ENCODE results near the gene ZNF22. TPM values are rescaled to one million over a fixed set of nuclear protein-coding genes. Genes with fewer than 3 reads are reported as not detected.
A peak's percentile ranks its signal among the peaks of the same experiment; 100 is the strongest.

ZNF22 gene
- total and polyA plus RNA-seq, 2 of the 8 experiments (the other 6 are each of a cell fraction or from before 2014, with no cell fraction given): 18.2 to 45.2 TPM

DNA sequence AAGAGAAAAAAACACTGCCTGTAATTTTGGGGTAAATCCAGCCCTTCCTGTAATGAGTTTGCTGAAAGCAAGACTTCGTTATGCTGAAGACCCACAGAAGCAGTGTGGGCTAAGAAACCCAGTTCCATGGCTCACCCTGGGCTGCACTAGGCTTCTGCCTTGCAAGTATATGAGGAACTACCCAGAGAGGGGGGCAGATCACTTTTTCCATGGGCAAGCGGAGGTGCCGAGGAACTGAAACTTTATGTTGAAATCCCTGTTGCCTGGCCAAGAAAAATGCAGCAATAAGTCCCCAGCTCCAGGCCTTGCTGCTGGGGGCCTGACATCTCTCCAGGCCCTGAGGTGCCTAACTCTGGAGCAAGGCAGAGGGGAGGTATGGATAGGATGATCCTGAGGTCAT is 32.6 kb upstream of the ZNF22 start:
- Histone ChIP-seq H3K9me3 (ENCODE audit: insufficient read depth in 2 of 2, low read depth in 1 of 2, low read length in 1 of 2) (no peaks in the 10 kb centered on the region), H2BK15ac (ENCODE audit: low read length) (peak overlapping the region; percentile 25; the same call in 1 of the 2 replicates), H4K5ac (ENCODE audit: insufficient read length, low read depth, low read length) (no peak overlapping the region), H2BK120ac (replicated peaks; ENCODE audit: low read depth, low read length) (no peak overlapping the region), H3K4ac (replicated peaks; ENCODE audit: insufficient read length, low read depth, low read length) (no peak overlapping the region), H3K4me3 (ENCODE audit: extremely low read depth in 1 of 4, insufficient read depth in 2 of 4, low read depth in 3 of 4, low read length in 4 of 4) (no peak overlapping the region), H3K14ac (ENCODE audit: insufficient read length) (no peak overlapping the region), H2BK5ac (ENCODE audit: low read depth, low read length) (peak overlapping the region; percentile 56; the same call in 1 of the 2 replicates), H3K56ac (replicated peaks; ENCODE audit: insufficient read length, low read depth, low read length) (no peak overlapping the region), H3K4me1 (replicated peaks in 1 of 4; ENCODE audit: control insufficient read depth in 3 of 4, insufficient read depth in 4 of 4, low read length in 3 of 4) (peaks cover 18 to 39% (median 26%) of the 10 kb centered on the region in 4 experiments), H3K23ac (ENCODE audit: insufficient read length) (no peak overlapping the region), H2AK5ac (ENCODE audit: low read depth, low read length) (peak overlapping the region; percentile 83; the same call in 1 of the 2 replicates), H3K79me2 (ENCODE audit: control insufficient read depth in 1 of 2, insufficient read depth in 2 of 2, low read length in 2 of 2) (no peaks in the 10 kb centered on the region), H2BK20ac (ENCODE audit: low read length) (0 out of 2 replicates have a peak overlapping the region, but pooled peaks have one; percentile 55), H4K8ac (ENCODE audit: extremely low read depth, insufficient read depth, low read length) (no peak overlapping the region), H2AFZ (ENCODE audit: low read length) (no peak overlapping the region), H4K91ac (replicated peaks; ENCODE audit: insufficient read length, low read length) (no peak overlapping the region), H3K27me3 (replicated peaks in 1 of 4; ENCODE audit: control insufficient read depth in 3 of 4, extremely low read depth in 1 of 4, insufficient read depth in 3 of 4, low read length in 3 of 4) (no peaks in the 10 kb centered on the region; a peak in 1 of 7 replicates), H3K4me2 (ENCODE audit: insufficient read depth in 1 of 2, low read depth in 2 of 2, low read length in 2 of 2) (no peak overlapping the region), H3K36me3 (ENCODE audit: control insufficient read depth in 2 of 4, insufficient read depth in 4 of 4, low read length in 3 of 4) (peaks cover 0 to 6% (median 0%) of the 10 kb centered on the region in 4 experiments; a peak in 3 of 8 replicates), H3K23me2 (ENCODE audit: low read depth, low read length) (peaks cover 5% of the 10 kb centered on the region; the same call in 1 of the 2 replicates), H3K18ac (ENCODE audit: extremely low read depth, low read length) (no peak overlapping the region), H3K79me1 (ENCODE audit: low read depth, low read length) (peaks cover 5% of the 10 kb centered on the region; the same call in 1 of the 2 replicates), H3K27ac (ENCODE audit: low read depth, low read length) (no peak overlapping the region), H3K9ac (replicated peaks in 1 of 4; ENCODE audit: extremely low read depth in 1 of 4, low read depth in 3 of 4, low read length in 3 of 4) (no peak overlapping the region), H2BK12ac (ENCODE audit: low read depth, low read length) (no peak overlapping the region), H4K20me1 (replicated peaks in 1 of 2; ENCODE audit: control insufficient read depth in 1 of 2, insufficient read depth in 2 of 2, low read length in 2 of 2) (peaks cover 0 to 2% of the 10 kb centered on the region in 2 experiments)
- DNase-seq (ENCODE audit: low read depth in 1 of 2, low spot score in 2 of 2) (no peak), FAIRE-seq (no peak)
- 90% methylated on average over 3 of the region's 3 CpGs; no CpG with 5 or more reads in 1 of the 2 experiments for WGBS, 2 experiments (ENCODE audit: extremely low coverage in 1 of 2, insufficient coverage in 1 of 2, insufficient read length in 1 of 2, insufficient replicate concordance in 2 of 2, low coverage in 1 of 2, low lambda C conversion rate in 2 of 2, missing lambda C conversion rate in 1 of 2)
- CTCF ChIA-PET (ENCODE audit: partially characterized antibody): interaction anchor here (1.0 to 11.2 kb wide), 8 partner anchors 8 to 43 kb away, joined by 3 to 143 read pairs (median 24); partner anchors contain the start of gene DEPP1
- POLR2A ChIA-PET (ENCODE audit: partially characterized antibody): interaction anchor here (0.9 to 1.2 kb wide), 3 partner anchors 11 to 60 kb away, joined by 3 to 4 read pairs (median 3); partner anchors contain the start of gene DEPP1
- TF ChIP-seq SIX5 (IDR thresholded peaks at IDR 0.05; ENCODE audit: low read depth, low read length) (no peak), PHF8 (conservative IDR thresholded peaks at IDR 0.05; ENCODE audit: low read depth, low read length) (no peak), TCF12 (IDR thresholded peaks at IDR 0.05; ENCODE audit: low read depth, low read length) (no peak), RXRA (IDR thresholded peaks at IDR 0.05; ENCODE audit: insufficient read depth, low read depth, low read length) (no peak), CREB1 (IDR thresholded peaks at IDR 0.05) (no peak), FOSL1 (IDR thresholded peaks at IDR 0.05; ENCODE audit: insufficient read depth, low read depth, low read length) (no peak), ATF3 (IDR thresholded peaks at IDR 0.05; ENCODE audit: insufficient read depth, low read depth, low read length) (no peak), HDAC6 (IDR thresholded peaks at IDR 0.05; ENCODE audit: low read depth, low read length) (no peak), MAFK (IDR thresholded peaks at IDR 0.05; ENCODE audit: low read depth, low read length) (no peak), POLR2A (IDR thresholded peaks at IDR 0.05; ENCODE audit: control extremely low read depth in 1 of 2, low read depth in 2 of 2, low read length in 2 of 2) (no peak)
- TF ChIP-seq, protein P1, sequence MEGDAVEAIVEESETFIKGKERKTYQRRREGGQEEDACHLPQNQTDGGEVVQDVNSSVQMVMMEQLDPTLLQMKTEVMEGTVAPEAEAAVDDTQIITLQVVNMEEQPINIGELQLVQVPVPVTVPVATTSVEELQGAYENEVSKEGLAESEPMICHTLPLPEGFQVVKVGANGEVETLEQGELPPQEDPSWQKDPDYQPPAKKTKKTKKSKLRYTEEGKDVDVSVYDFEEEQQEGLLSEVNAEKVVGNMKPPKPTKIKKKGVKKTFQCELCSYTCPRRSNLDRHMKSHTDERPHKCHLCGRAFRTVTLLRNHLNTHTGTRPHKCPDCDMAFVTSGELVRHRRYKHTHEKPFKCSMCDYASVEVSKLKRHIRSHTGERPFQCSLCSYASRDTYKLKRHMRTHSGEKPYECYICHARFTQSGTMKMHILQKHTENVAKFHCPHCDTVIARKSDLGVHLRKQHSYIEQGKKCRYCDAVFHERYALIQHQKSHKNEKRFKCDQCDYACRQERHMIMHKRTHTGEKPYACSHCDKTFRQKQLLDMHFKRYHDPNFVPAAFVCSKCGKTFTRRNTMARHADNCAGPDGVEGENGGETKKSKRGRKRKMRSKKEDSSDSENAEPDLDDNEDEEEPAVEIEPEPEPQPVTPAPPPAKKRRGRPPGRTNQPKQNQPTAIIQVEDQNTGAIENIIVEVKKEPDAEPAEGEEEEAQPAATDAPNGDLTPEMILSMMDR (IDR thresholded peaks at IDR 0.05; ENCODE audit: control extremely low read depth in 1 of 3, insufficient read depth in 1 of 3, low read depth in 1 of 3, low read length in 3 of 3): no peak
